ENCODE measurements around the gene COMTD1. TPM values are rescaled to one million over a fixed set of nuclear protein-coding genes. Genes with fewer than 3 reads are reported as not detected.
A peak's percentile ranks its signal among the peaks of the same experiment; 100 is the strongest.
"Not testable (repeated sequence)": the region's sequence is repeated elsewhere in the genome, so short reads cannot be mapped to it uniquely, and the experiment has no call there.

Gene COMTD1
- total RNA-seq, 1 experiment from 2014 or later: 7.9 TPM

GRCh38 chr10:75195035-75195763, 40.6 kb downstream of the COMTD1 start:
- peak; percentile 85 for DNase-seq (ENCODE audit: low spot score)

GRCh38 chr10:75194625-75195024, 41.1 kb downstream of the COMTD1 start:
- not testable (repeated sequence) for DNase-seq (ENCODE audit: low spot score)

- peak; percentile 83 for DNase-seq (ENCODE audit: low spot score)
Observed at GRCh38 chr10:75191821-75192568, 43.8 kb downstream of the COMTD1 start.

GRCh38 chr10:75189266-75190096, 46.3 kb downstream of the COMTD1 start:
- no peak for DNase-seq (ENCODE audit: low spot score)

- DNase-seq (ENCODE audit: low spot score): not testable (repeated sequence)
Observed at GRCh38 chr10:75188522-75188921, 47.2 kb downstream of the COMTD1 start.

- peak; percentile 66 for DNase-seq (ENCODE audit: low spot score)
Observed at GRCh38 chr10:75187961-75188426, 47.8 kb downstream of the COMTD1 start.

GRCh38 chr10:75186310-75186709, 49.4 kb downstream of the COMTD1 start:
- DNase-seq (ENCODE audit: low spot score): no peak

Other genes starting within 250 kb of the COMTD1 start
- gene SAMD8, start 124.3 kb downstream of the COMTD1 start, total RNA-seq (2014; rRNA removed; shearing (Covaris generic)): 10.9 and 11.2 TPM in 2 replicates
- gene VDAC2, start 25.2 kb downstream of the COMTD1 start, total RNA-seq (2014; rRNA removed; shearing (Covaris generic)): 230 and 259 TPM in 2 replicates
- 3.4 and 3.7 TPM in 2 replicates for gene ZNF503, start 165.8 kb upstream of the COMTD1 start, total RNA-seq (2014; rRNA removed; shearing (Covaris generic))
- 0.10 TPM in 1 of 2 replicates, not detected in the other for gene LRMDA, start 195.7 kb upstream of the COMTD1 start, total RNA-seq (2014; rRNA removed; shearing (Covaris generic))

Data from H4 (cell line).